Astrocyte (in vitro differentiated cells and primary cell): ENCODE results near the gene PFDN4.

Source experiments
- CTCF ChIP-seq: IDR thresholded peaks from 2 replicates; pipeline ENCODE4 v1.5.1; 2011; ENCODE audit warnings: low read depth, mild to moderate bottlenecking, inconsistent platforms, low read length, moderate library complexity; ENCODE audit not compliant: insufficient read depth
- EZH2 ChIP-seq: IDR thresholded peaks from 2 replicates; pipeline ENCODE4 v1.6.1; 2012; ENCODE audit warnings: mild to moderate bottlenecking, low read length, inconsistent platforms; ENCODE audit not compliant: insufficient read depth

DNA sequence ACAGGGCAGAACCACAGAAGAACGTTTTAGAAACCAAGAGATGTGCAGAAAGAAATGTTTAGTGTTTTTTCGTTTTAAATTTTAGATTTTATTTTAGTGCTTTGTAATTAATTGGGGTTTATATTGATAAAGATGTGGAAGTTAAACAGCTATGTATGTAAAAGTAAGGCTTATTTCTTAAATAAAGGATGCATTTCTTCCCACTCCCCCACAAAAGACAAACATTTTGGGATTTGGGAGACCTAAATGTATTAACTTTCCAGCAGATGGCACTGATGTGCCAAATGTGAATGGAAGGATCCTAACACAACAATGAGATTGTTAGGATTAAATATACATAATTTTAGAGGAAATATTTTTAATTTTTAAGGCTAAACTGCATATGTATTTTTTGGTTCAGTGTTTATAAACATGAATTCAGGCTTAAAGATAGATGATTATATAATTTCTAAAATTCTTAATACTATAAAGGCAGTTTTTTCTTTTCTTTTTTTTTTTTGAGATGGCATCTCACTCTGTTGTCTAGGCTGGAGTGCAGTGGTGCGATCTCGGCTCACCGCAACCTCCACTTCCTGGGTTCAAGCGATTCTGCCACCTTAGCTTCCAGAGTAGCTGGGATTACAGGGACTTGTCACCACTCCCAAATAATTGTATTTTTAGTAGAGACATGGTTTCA, 12.0 kb downstream of the PFDN4 start:
- TF ChIP-seq CTCF, result peak; percentile 49
- no peak for TF ChIP-seq EZH2
